Liver (tissue), 9 donors: Measurements from ENCODE around the gene TARS2. TPM values are rescaled to one million over a fixed set of nuclear protein-coding genes. Genes with fewer than 3 reads are reported as not detected.

Experiments
- DNase-seq: peaks from one replicate; pipeline ENCODE4 v3.0.0-alpha.2; 2017; ENCODE audit warnings: low spot score
- H3K27ac ChIP-seq, 2 donors: one replicate each; pipeline ENCODE4 v1.7.0; 2013; ENCODE audit warnings: inconsistent platforms in 2 of 2, low read length in 2 of 2, control low read depth in 1 of 2, low read depth in 1 of 2, mild to moderate bottlenecking in 1 of 2
- H3K27me3 ChIP-seq, 4 donors: one replicate each; pipeline versions ENCODE4 v1.6.1 to v1.7.0; 2013; ENCODE audit warnings: low read length in 3 of 4, inconsistent platforms in 1 of 4, mild to moderate bottlenecking in 1 of 4, moderate library complexity in 1 of 4; ENCODE audit not compliant: control insufficient read depth in 4 of 4, insufficient read depth in 4 of 4
- H3K36me3 ChIP-seq, 4 donors: one replicate each; pipeline versions ENCODE4 v1.6.1 to v1.7.0; 2013; ENCODE audit warnings: low read length in 3 of 4, mild to moderate bottlenecking in 3 of 4, low read depth in 1 of 4, moderate library complexity in 1 of 4; ENCODE audit not compliant: control insufficient read depth in 4 of 4, insufficient read depth in 3 of 4
- H3K4me1 ChIP-seq, 4 donors: one replicate each; pipeline versions ENCODE4 v1.6.1 to v1.7.0; 2013; ENCODE audit warnings: low read length in 3 of 4, mild to moderate bottlenecking in 3 of 4, moderate library complexity in 1 of 4; ENCODE audit not compliant: control insufficient read depth in 4 of 4, insufficient read depth in 4 of 4
- H3K4me3 ChIP-seq, 3 donors: one replicate each; pipeline versions ENCODE4 v1.6.1 to v1.7.0; 2013; ENCODE audit warnings: low read length in 3 of 3, control low read depth in 1 of 3, low read depth in 1 of 3, mild to moderate bottlenecking in 1 of 3
- H3K9ac ChIP-seq, 2 donors: one replicate each; pipeline ENCODE4 v1.7.0; 2013; ENCODE audit warnings: low read length in 2 of 2, mild to moderate bottlenecking in 2 of 2, moderate library complexity in 2 of 2, control low read depth in 1 of 2, low read depth in 1 of 2
- H3K9me3 ChIP-seq, 4 donors: one replicate each; pipeline versions ENCODE4 v1.6.1 to v1.7.0; 2013; ENCODE audit warnings: low read length in 3 of 4; ENCODE audit not compliant: control insufficient read depth in 4 of 4
- ATF3 ChIP-seq: IDR thresholded peaks from 2 replicates; pipeline ENCODE4 v1.6.1; 2016; ENCODE audit warnings: antibody characterized with exemption
- CTCF ChIP-seq: fragments of 150-350 bp; IDR thresholded peaks from 2 replicates; pipeline ENCODE4 v1.5.1; 2017; ENCODE audit warnings: improper control_type of control experiment, low read depth, low read length; ENCODE audit not compliant: missing input control
- EGR1 ChIP-seq, 2 donors: IDR thresholded peaks; 2 replicates each; pipeline ENCODE4 v1.6.1; 2016 to 2018; ENCODE audit warnings: antibody characterized with exemption in 2 of 2, low read depth in 2 of 2
- FOXA1 ChIP-seq: IDR thresholded peaks from 2 replicates; pipeline ENCODE4 v1.6.1; 2016; ENCODE audit warnings: antibody characterized with exemption
- HNF4A ChIP-seq, 2 donors: conservative IDR thresholded peaks; 2 replicates each; pipeline ENCODE4 v1.6.1; 2016; ENCODE audit warnings: antibody characterized with exemption in 2 of 2, mild to moderate bottlenecking in 2 of 2
- JUND ChIP-seq, 2 donors: IDR thresholded peaks; 2 replicates each; pipeline ENCODE4 v1.6.1; 2016; ENCODE audit warnings: antibody characterized with exemption in 2 of 2
- MAX ChIP-seq: IDR thresholded peaks from 2 replicates; pipeline ENCODE4 v1.6.1; 2016; ENCODE audit warnings: antibody characterized with exemption
- RXRA ChIP-seq, 2 donors: IDR thresholded peaks; 2 replicates each; pipeline ENCODE4 v1.6.1; 2017 to 2018; ENCODE audit warnings: antibody characterized with exemption in 2 of 2, mild to moderate bottlenecking in 1 of 2
- SP1 ChIP-seq: IDR thresholded peaks from 2 replicates; pipeline ENCODE4 v1.6.1; 2018; ENCODE audit warnings: antibody characterized with exemption, mild to moderate bottlenecking
- TAF1 ChIP-seq: conservative IDR thresholded peaks from 2 replicates; pipeline ENCODE4 v1.6.1; 2016; ENCODE audit warnings: antibody characterized with exemption, mild to moderate bottlenecking
- YY1 ChIP-seq: IDR thresholded peaks from 2 replicates; pipeline ENCODE4 v1.6.1; 2016; ENCODE audit warnings: antibody characterized with exemption, mild to moderate bottlenecking
- WGBS: extraction: QIAGEN DNeasy Blood & Tissue Kit; methylation state at CpG from one replicate; pipeline ENCODE4 v1.1.7; 2013; 5-methylcytosine and 5-hydroxymethylcytosine counted together
- polyA plus RNA-seq, 2 donors: library from polyadenylated mRNA; stranded (reverse) in 1 of 2; unstranded in 1 of 2; fragments of 200-250 nt in 1 of 2; fragments of >200 nt in 1 of 2; fragmentation: Nextera tagmentation in 1 of 2; extraction: Ambion mirVana in 1 of 2; gene quantifications; one replicate each; pipeline versions ENCODE4 v1.2.1 to v1.2.3, GENCODE V29; 2013 to 2015
- total RNA-seq, 2 donors: library from RNA; depleted of rRNA; stranded (reverse); fragments of >200 nt; gene quantifications; one replicate each; pipeline ENCODE4 v1.2.3, GENCODE V29; 2014
- donor health status: healthy.
- donor health status: healthy.
- donor health status: healthy.
- donor health status: healthy.
- donor health status: healthy.

The TARS2 gene
- total and polyA plus RNA-seq, 4 donors: 10.9 to 20.8 (median 18.6) TPM

- Histone ChIP-seq H3K9me3 (no peaks in the 10 kb centered on the region), H3K36me3 (no peaks in the 10 kb centered on the region), H3K27me3 (no peaks in the 10 kb centered on the region), H3K4me3 (no peak overlapping the region), H3K27ac (no peak overlapping the region), H3K9ac (no peak overlapping the region), H3K4me1 (peaks cover 2 to 12% (median 9%) of the 10 kb centered on the region in 4 donors)
- WGBS: 96% methylated on average over 14 of the region's 14 CpGs
- DNase-seq: no peak
- TF ChIP-seq EGR1 (IDR thresholded peaks at IDR 0.05; ENCODE audit: low read depth in 2 of 2) (no peak), CTCF (no peak)
Measured at GRCh38 chr1:150535511-150536287, 48.5 kb downstream of the TARS2 start.

- Histone ChIP-seq H3K9ac (no peak overlapping the region), H3K27me3 (no peaks in the 10 kb centered on the region), H3K4me3 (no peak overlapping the region), H3K36me3 (no peaks in the 10 kb centered on the region), H3K4me1 (peaks cover 2 to 11% (median 9%) of the 10 kb centered on the region in 4 donors), H3K9me3 (no peaks in the 10 kb centered on the region), H3K27ac (no peak overlapping the region)
- TF ChIP-seq MAX (no peak), CTCF (no peak), JUND (IDR thresholded peaks at IDR 0.05) (no peak), RXRA (IDR thresholded peaks at IDR 0.05) (no peak), YY1 (no peak), FOXA1 (no peak), SP1 (no peak), HNF4A (conservative IDR thresholded peaks at IDR 0.05) (no peak), TAF1 (no peak), EGR1 (IDR thresholded peaks at IDR 0.05; ENCODE audit: low read depth in 2 of 2) (no peak), ATF3 (no peak)
- DNase-seq: no peak
- 95% methylated on average over 12 of the region's 12 CpGs for WGBS
Measured at GRCh38 chr1:150536836-150537731, 49.9 kb downstream of the TARS2 start.
